HepG2 (cell line): ENCODE results near the gene ZFP69.

ENCODE experiments used
- CENPT ChIP-seq: sonication (generic); formaldehyde crosslinking; IDR thresholded peaks from 2 replicates; pipeline ENCODE4 v1.8.0; 2022; ENCODE audit warnings: low read depth, mild to moderate bottlenecking, moderate library complexity, missing genetic modification reagents
- IRF2 ChIP-seq: IDR thresholded peaks from 2 replicates; pipeline ENCODE4 v1.6.1; 2018; ENCODE audit warnings: missing genetic modification reagents, missing compliant biosample characterization
- KLF12 ChIP-seq: sonication (generic); formaldehyde crosslinking; IDR thresholded peaks from 2 replicates; pipeline ENCODE4 v1.4.0; 2020; ENCODE audit warnings: missing genetic modification reagents, borderline replicate concordance
- NFRKB ChIP-seq: fragments of 450-650 bp; IDR thresholded peaks from 2 replicates; pipeline ENCODE4 v1.6.1; 2017
- POLR2AphosphoS5 ChIP-seq: IDR thresholded peaks from 2 replicates; pipeline ENCODE4 v1.6.1; 2012; ENCODE audit warnings: low read depth, low read length
- RAD21 ChIP-seq: fragments of 450-650 bp; formaldehyde crosslinking; IDR thresholded peaks from 2 replicates; pipeline ENCODE4 v1.5.0; 2020; ENCODE audit warnings: mild to moderate bottlenecking
- SUZ12 ChIP-seq: fragments of 150-350 bp; IDR thresholded peaks from 2 replicates; pipeline ENCODE4 v1.6.1; 2014; ENCODE audit warnings: low read depth, low read length
- YY1 ChIP-seq: IDR thresholded peaks from 2 replicates; pipeline ENCODE4 v1.6.1; 2011; ENCODE audit warnings: low read length, low read depth, moderate library complexity, mild to moderate bottlenecking; ENCODE audit not compliant: insufficient read depth, insufficient replicate concordance
- ZNF382 ChIP-seq: sonication (generic); formaldehyde crosslinking; IDR thresholded peaks from 2 replicates; pipeline ENCODE4 v1.5.0; 2020; ENCODE audit warnings: missing genetic modification reagents, mild to moderate bottlenecking, borderline replicate concordance
- TF ChIP-seq, protein P1 (sequence below): fragments of 450-650 bp; IDR thresholded peaks from 2 replicates; pipeline ENCODE4 v1.6.1; 2016

DNA sequence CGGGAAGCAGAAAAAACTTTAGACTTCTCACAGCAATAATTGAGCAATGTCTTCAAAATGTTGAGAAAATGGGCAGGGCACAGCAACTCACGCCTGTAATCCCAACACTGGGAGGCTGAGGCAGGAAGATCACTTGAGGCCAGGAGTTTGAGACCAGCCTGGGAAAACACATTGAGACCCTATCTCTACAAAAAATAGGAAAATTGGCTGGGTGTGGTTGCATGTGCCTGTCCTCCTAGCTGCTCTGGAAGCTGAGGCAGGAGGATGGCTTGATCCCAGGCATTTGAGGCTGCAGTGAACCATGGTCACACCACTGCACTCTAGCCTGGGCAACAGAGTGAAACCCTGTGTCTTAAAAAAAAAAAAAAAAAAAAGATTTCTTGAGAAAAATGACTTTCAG is 7.8 kb upstream of the ZFP69 start:
- no peak for TF ChIP-seq NFRKB
- TF ChIP-seq, protein P1, sequence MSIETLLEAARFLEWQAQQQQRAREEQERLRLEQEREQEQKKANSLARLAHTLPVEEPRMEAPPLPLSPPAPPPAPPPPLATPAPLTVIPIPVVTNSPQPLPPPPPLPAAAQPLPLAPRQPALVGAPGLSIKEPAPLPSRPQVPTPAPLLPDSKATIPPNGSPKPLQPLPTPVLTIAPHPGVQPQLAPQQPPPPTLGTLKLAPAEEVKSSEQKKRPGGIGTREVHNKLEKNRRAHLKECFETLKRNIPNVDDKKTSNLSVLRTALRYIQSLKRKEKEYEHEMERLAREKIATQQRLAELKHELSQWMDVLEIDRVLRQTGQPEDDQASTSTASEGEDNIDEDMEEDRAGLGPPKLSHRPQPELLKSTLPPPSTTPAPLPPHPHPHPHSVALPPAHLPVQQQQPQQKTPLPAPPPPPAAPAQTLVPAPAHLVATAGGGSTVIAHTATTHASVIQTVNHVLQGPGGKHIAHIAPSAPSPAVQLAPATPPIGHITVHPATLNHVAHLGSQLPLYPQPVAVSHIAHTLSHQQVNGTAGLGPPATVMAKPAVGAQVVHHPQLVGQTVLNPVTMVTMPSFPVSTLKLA = no peak
- no peak for TF ChIP-seq CENPT
- TF ChIP-seq SUZ12 = no peak
- TF ChIP-seq IRF2 (CRISPR knock-in tag) = no peak
- no peak for TF ChIP-seq KLF12 (CRISPR knock-in tag)
- TF ChIP-seq RAD21 (CRISPR knock-in tag) = no peak
- no peak for TF ChIP-seq ZNF382
- no peak for TF ChIP-seq POLR2AphosphoS5
- no peak for TF ChIP-seq YY1
